SK-N-SH treated with all-trans-retinoic acid at 6 μM for 48 hours (cell line): ENCODE data around the gene TNS1.

ENCODE experiments used
- ATAC-seq: fragments of 200-7000 bp; cut with Tn5 transposase; 3 replicates; pipeline ENCODE4 v1.9.1; 2020; ENCODE audit warnings: mild to moderate bottlenecking, moderate library complexity
- ARNTL ChIP-seq: fragments of 450-650 bp; formaldehyde crosslinking; IDR thresholded peaks from 2 replicates; pipeline ENCODE4 v1.5.0; 2020; ENCODE audit warnings: low read depth, mild to moderate bottlenecking, moderate library complexity, borderline replicate concordance
- CREB5 ChIP-seq: fragments of 250-450 bp; sonication (Bioruptor Pico); IDR thresholded peaks from 2 replicates; pipeline ENCODE4 v1.5.1; 2020; ENCODE audit warnings: low read depth, mild to moderate bottlenecking, moderate library complexity
- CSDC2 ChIP-seq: fragments of 250-450 bp; sonication (Bioruptor Pico); IDR thresholded peaks from 2 replicates; pipeline ENCODE4 v1.5.0; 2020; ENCODE audit warnings: mild to moderate bottlenecking, moderate library complexity
- CSRNP3 ChIP-seq: fragments of 250-450 bp; sonication (Bioruptor Pico); IDR thresholded peaks from 2 replicates; pipeline ENCODE4 v1.5.1; 2021; ENCODE audit warnings: mild to moderate bottlenecking, moderate library complexity
- ESRRG ChIP-seq: fragments of 250-450 bp; sonication (Bioruptor Pico); IDR thresholded peaks from 2 replicates; pipeline ENCODE4 v1.6.1; 2021; ENCODE audit warnings: mild to moderate bottlenecking
- GLIS3 ChIP-seq: fragments of 250-450 bp; sonication (Bioruptor Pico); IDR thresholded peaks from 2 replicates; pipeline ENCODE4 v1.5.0; 2020; ENCODE audit warnings: mild to moderate bottlenecking, moderate library complexity
- ISL1 ChIP-seq: fragments of 250-450 bp; sonication (Bioruptor Pico); IDR thresholded peaks from 2 replicates; pipeline ENCODE4 v2.1.2; 2022; ENCODE audit warnings: mild to moderate bottlenecking, moderate library complexity
- OSR1 ChIP-seq: fragments of 250-450 bp; sonication (Bioruptor Pico); IDR thresholded peaks from 2 replicates; pipeline ENCODE4 v1.8.0; 2022; ENCODE audit warnings: moderate library complexity, mild to moderate bottlenecking, inconsistent platforms
- PPARA ChIP-seq: fragments of 250-450 bp; sonication (Bioruptor Pico); IDR thresholded peaks from 2 replicates; pipeline ENCODE4 v1.5.0; 2020; ENCODE audit warnings: mild to moderate bottlenecking, borderline replicate concordance
- RARB ChIP-seq: fragments of 250-450 bp; sonication (Bioruptor Pico); IDR thresholded peaks from 2 replicates; pipeline ENCODE4 v1.8.0; 2021; ENCODE audit warnings: mild to moderate bottlenecking, moderate library complexity
- SNAI2 ChIP-seq: fragments of 250-450 bp; sonication (Bioruptor Pico); IDR thresholded peaks from 2 replicates; pipeline ENCODE4 v1.5.0; 2020; ENCODE audit warnings: mild to moderate bottlenecking, moderate library complexity
- TCF4 ChIP-seq: fragments of 250-450 bp; sonication (Bioruptor Pico); IDR thresholded peaks from 2 replicates; pipeline ENCODE4 v1.8.0; 2021; ENCODE audit warnings: mild to moderate bottlenecking, moderate library complexity, borderline replicate concordance
- TOX ChIP-seq: fragments of 250-450 bp; sonication (Bioruptor Pico); IDR thresholded peaks from 2 replicates; pipeline ENCODE4 v1.8.0; 2021; ENCODE audit warnings: mild to moderate bottlenecking, moderate library complexity, borderline replicate concordance
- ZFP3 ChIP-seq: fragments of 250-450 bp; sonication (Bioruptor Pico); IDR thresholded peaks from 2 replicates; pipeline ENCODE4 v1.5.0; 2020; ENCODE audit warnings: mild to moderate bottlenecking, moderate library complexity
- ZFP30 ChIP-seq: fragments of 450-650 bp; formaldehyde crosslinking; IDR thresholded peaks from 2 replicates; pipeline ENCODE4 v1.5.0; 2022; ENCODE audit warnings: mild to moderate bottlenecking, moderate library complexity
- ZNF565 ChIP-seq: fragments of 450-650 bp; formaldehyde crosslinking; conservative IDR thresholded peaks from 2 replicates; pipeline ENCODE4 v1.5.0; 2020; ENCODE audit warnings: low read depth, mild to moderate bottlenecking, moderate library complexity
- ZNF8 ChIP-seq: fragments of 450-650 bp; formaldehyde crosslinking; IDR thresholded peaks from 2 replicates; pipeline ENCODE4 v1.5.0; 2020; ENCODE audit warnings: mild to moderate bottlenecking, moderate library complexity
- TF ChIP-seq, protein P1 (sequence below): fragments of 250-450 bp; sonication (Bioruptor Pico); IDR thresholded peaks from 2 replicates; pipeline ENCODE4 v1.8.0; 2021; ENCODE audit warnings: low read depth, mild to moderate bottlenecking, moderate library complexity, borderline replicate concordance
- TF ChIP-seq, protein P2 (sequence below): fragments of 250-450 bp; sonication (Bioruptor Pico); IDR thresholded peaks from 2 replicates; pipeline ENCODE4 v1.5.0; 2020; ENCODE audit warnings: mild to moderate bottlenecking, moderate library complexity

The TNS1 gene

GRCh38 chr2:217830061-217830460, 172.7 kb downstream of the TNS1 start (continued):
- TF ChIP-seq, protein P1, sequence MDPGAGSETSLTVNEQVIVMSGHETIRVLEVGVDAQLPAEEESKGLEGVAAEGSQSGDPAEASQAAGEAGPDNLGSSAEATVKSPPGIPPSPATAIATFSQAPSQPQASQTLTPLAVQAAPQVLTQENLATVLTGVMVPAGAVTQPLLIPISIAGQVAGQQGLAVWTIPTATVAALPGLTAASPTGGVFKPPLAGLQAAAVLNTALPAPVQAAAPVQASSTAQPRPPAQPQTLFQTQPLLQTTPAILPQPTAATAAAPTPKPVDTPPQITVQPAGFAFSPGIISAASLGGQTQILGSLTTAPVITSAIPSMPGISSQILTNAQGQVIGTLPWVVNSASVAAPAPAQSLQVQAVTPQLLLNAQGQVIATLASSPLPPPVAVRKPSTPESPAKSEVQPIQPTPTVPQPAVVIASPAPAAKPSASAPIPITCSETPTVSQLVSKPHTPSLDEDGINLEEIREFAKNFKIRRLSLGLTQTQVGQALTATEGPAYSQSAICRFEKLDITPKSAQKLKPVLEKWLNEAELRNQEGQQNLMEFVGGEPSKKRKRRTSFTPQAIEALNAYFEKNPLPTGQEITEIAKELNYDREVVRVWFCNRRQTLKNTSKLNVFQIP (CRISPR knock-in tag), result no peak
- TF ChIP-seq ZFP30 (CRISPR knock-in tag), result no peak

- TF ChIP-seq ZNF565 (CRISPR knock-in tag), result no peak
- TF ChIP-seq, all 23 proteins: peak for 0
- no peak for ATAC-seq
Measured at GRCh38 chr2:217829420-217829819, 173.4 kb downstream of the TNS1 start.

GRCh38 chr2:217828336-217828735, 174.5 kb downstream of the TNS1 start:
- ATAC-seq, result no peak
- TF ChIP-seq PPARA (CRISPR knock-in tag), result no peak
- TF ChIP-seq ZFP3 (CRISPR knock-in tag), result no peak
- TF ChIP-seq CREB5 (CRISPR knock-in tag), result no peak

- TF ChIP-seq ARNTL (CRISPR knock-in tag), result no peak
- TF ChIP-seq PPARA (CRISPR knock-in tag), result no peak
- no peak for TF ChIP-seq GLIS3
- TF ChIP-seq CSRNP3 (CRISPR knock-in tag), result no peak
- no peak for TF ChIP-seq ESRRG (CRISPR knock-in tag)
- TF ChIP-seq, protein P2, sequence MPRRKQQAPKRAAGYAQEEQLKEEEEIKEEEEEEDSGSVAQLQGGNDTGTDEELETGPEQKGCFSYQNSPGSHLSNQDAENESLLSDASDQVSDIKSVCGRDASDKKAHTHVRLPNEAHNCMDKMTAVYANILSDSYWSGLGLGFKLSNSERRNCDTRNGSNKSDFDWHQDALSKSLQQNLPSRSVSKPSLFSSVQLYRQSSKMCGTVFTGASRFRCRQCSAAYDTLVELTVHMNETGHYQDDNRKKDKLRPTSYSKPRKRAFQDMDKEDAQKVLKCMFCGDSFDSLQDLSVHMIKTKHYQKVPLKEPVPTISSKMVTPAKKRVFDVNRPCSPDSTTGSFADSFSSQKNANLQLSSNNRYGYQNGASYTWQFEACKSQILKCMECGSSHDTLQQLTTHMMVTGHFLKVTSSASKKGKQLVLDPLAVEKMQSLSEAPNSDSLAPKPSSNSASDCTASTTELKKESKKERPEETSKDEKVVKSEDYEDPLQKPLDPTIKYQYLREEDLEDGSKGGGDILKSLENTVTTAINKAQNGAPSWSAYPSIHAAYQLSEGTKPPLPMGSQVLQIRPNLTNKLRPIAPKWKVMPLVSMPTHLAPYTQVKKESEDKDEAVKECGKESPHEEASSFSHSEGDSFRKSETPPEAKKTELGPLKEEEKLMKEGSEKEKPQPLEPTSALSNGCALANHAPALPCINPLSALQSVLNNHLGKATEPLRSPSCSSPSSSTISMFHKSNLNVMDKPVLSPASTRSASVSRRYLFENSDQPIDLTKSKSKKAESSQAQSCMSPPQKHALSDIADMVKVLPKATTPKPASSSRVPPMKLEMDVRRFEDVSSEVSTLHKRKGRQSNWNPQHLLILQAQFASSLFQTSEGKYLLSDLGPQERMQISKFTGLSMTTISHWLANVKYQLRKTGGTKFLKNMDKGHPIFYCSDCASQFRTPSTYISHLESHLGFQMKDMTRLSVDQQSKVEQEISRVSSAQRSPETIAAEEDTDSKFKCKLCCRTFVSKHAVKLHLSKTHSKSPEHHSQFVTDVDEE (CRISPR knock-in tag), result no peak
- TF ChIP-seq ISL1, result no peak
- TF ChIP-seq RARB (CRISPR knock-in tag), result no peak
- TF ChIP-seq CSDC2 (CRISPR knock-in tag), result no peak
- TF ChIP-seq OSR1 (CRISPR knock-in tag), result no peak
- TF ChIP-seq SNAI2, result no peak
- no peak for TF ChIP-seq TOX (CRISPR knock-in tag)
- TF ChIP-seq ZNF565 (CRISPR knock-in tag), result no peak
- no peak for TF ChIP-seq ZNF8 (CRISPR knock-in tag)
- TF ChIP-seq ZFP30 (CRISPR knock-in tag), result no peak
- TF ChIP-seq, protein P1 (CRISPR knock-in tag), result no peak
- TF ChIP-seq CREB5 (CRISPR knock-in tag), result no peak
- no peak for TF ChIP-seq TCF4 (CRISPR knock-in tag)
- no peak for ATAC-seq
Measured at GRCh38 chr2:217827430-217828201, 175.2 kb downstream of the TNS1 start.
